GM12892 (cell line): ENCODE results near the gene SNX32.

Experiments
- DNase-seq: peaks from one replicate; pipeline ENCODE4 v3.0.0; 2011; ENCODE audit not compliant: insufficient read length
- FAIRE-seq: peaks from 2 replicates; lab custom pipeline; 2011; peaks lifted over from hg19 to GRCh38; lab: Jason Lieb, UNC
- POLR2A ChIP-seq: IDR thresholded peaks from 2 replicates; pipeline ENCODE4 v1.6.1; 2011; ENCODE audit warnings: low read depth, low read length, control low read depth
- POLR2AphosphoS5 ChIP-seq: IDR thresholded peaks from 2 replicates; pipeline ENCODE4 v1.6.1; 2011; ENCODE audit warnings: low read depth, low read length, control low read depth
- TAF1 ChIP-seq: IDR thresholded peaks from 2 replicates; pipeline ENCODE4 v1.6.1; 2011; ENCODE audit warnings: low read depth, mild to moderate bottlenecking, control low read depth, low read length, borderline replicate concordance

The SNX32 gene

GRCh38 chr11:65862191-65862735 lies 28.5 kb downstream of the SNX32 start:
- DNase-seq: no peak
- TF ChIP-seq POLR2A (no peak), POLR2AphosphoS5 (no peak), TAF1 (no peak)
- FAIRE-seq: no peak

- TF ChIP-seq POLR2AphosphoS5 (peak; percentile 21; the same call in 1 of the 2 replicates), POLR2A (peak; percentile 48; the same call in 1 of the 2 replicates), TAF1 (no peak)
- FAIRE-seq (no peak), DNase-seq (no peak)
Observed at GRCh38 chr11:65862941-65863888, 29.5 kb downstream of the SNX32 start.

GRCh38 chr11:65863889-65864705 lies 30.3 kb downstream of the SNX32 start:
- no peak for FAIRE-seq
- TF ChIP-seq TAF1 (no peak), POLR2AphosphoS5 (peak; percentile 15; the same call in 1 of the 2 replicates), POLR2A (0 out of 2 replicates have a peak, but pooled peaks have one; percentile 5)
- no peak for DNase-seq

- DNase-seq (no peak), FAIRE-seq (no peak)
- no peak for TF ChIP-seq TAF1
- TF ChIP-seq POLR2A: no peak
- no peak for TF ChIP-seq POLR2AphosphoS5
Observed at GRCh38 chr11:65864706-65865471, 31.1 kb downstream of the SNX32 start.

GRCh38 chr11:65865550-65866172 lies 31.9 kb downstream of the SNX32 start:
- FAIRE-seq (no peak), DNase-seq (no peak)
- TF ChIP-seq TAF1 (no peak), POLR2A (no peak), POLR2AphosphoS5 (no peak)

- TF ChIP-seq TAF1 (no peak), POLR2AphosphoS5 (no peak), POLR2A (no peak)
- FAIRE-seq (no peak), DNase-seq (no peak)
Observed at GRCh38 chr11:65866509-65867283, 32.9 kb downstream of the SNX32 start.

- FAIRE-seq (peak; percentile 87), DNase-seq (no peak)
- TF ChIP-seq POLR2A: no peak
- no peak for TF ChIP-seq POLR2AphosphoS5
- no peak for TF ChIP-seq TAF1
Observed at GRCh38 chr11:65867284-65868071, 33.7 kb downstream of the SNX32 start.

GRCh38 chr11:65868076-65868667 lies 34.4 kb downstream of the SNX32 start:
- FAIRE-seq: no peak
- TF ChIP-seq POLR2A (peak; percentile 40; the same call in 1 of the 2 replicates), TAF1 (no peak), POLR2AphosphoS5 (peak; percentile 72)
- no peak for DNase-seq
